ENCODE results near the gene LRRIQ1.
"Not testable (repeated sequence)": the region's sequence is repeated elsewhere in the genome, so short reads cannot be mapped to it uniquely, and the experiment has no call there.

LRRIQ1 gene

DNA sequence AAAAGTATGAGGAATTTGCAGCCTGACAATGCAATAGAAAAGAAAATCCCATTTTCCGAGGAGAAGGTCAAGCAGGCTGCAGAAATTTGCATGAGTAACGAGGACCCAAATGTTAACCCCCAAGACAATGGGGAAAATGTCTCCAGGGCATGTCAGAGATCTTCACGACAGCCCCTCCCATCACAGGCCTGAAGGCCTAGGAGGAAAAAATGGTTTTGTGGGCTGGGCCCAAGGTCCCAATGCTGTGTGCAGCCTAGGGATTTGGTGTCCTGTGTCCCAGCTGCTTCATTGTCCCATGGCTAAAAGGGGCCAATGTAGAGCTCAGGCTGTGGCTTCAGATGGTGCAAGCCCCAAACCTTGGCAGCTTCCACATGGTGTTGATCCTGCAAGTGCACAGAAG is 167.7 kb downstream of the LRRIQ1 start:
- DNase-seq (ENCODE audit: low read depth in 3 of 3), result not testable (repeated sequence)

DNA sequence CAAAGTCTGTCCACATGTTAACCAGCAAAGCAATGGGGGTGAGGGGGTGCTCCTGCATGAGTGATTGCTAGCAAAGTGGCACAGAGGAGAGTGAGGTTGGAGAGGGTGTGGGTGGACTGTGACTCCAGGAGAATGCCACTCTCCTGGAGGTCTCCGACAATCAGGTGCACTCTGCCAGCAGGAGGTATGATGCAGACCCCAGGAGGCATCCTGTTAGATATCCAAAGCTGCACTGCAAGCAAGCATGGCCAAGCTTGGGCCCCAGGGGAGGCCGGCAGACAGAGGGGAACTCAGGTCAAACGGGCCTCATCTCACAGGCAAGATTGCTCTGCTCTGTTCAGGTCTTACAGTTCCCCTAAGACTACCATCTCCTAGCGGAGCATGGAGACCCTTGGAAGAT is 170.4 kb downstream of the LRRIQ1 start:
- DNase-seq (ENCODE audit: low read depth in 3 of 3), result no peak

DNA sequence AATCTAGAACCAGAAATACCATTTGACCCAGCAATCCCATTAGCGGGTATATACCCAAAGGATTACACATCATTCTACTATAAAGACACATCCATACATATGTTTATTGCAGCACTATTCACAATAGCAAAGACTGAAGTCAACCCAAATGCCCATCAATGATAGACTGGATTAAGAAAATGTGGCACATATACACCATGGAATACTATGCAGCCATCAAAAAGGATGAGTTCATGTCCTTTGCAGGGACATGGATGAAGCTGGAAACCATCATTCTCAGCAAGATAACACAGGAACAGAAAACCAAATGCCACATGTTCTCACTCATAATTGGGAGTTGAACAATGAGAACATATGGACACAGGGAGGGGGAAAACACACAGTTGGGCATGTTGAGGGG is 188.2 kb downstream of the LRRIQ1 start:
- not testable (repeated sequence) for DNase-seq (ENCODE audit: low read depth in 3 of 3)

DNA sequence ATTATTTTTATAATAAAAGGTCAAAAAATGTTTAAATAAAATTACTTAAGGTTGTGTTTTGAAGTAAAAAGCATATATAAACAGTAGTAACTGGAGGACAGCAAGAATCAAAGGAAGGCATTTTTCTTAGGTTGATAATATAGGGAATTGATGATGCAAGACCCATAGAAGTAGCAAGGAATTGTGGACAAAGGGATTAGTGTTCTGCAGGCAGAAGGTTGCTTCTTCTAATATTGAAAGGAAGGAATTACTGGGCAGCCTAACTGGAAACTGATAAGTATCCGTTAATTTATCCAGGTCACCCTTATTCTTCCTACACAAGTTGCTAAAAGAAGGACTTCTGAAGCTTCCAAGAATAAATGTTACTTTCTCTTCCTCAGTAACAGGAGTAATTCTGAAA is 189.3 kb downstream of the LRRIQ1 start:
- DNase-seq (ENCODE audit: low read depth in 3 of 3), result no peak

DNA sequence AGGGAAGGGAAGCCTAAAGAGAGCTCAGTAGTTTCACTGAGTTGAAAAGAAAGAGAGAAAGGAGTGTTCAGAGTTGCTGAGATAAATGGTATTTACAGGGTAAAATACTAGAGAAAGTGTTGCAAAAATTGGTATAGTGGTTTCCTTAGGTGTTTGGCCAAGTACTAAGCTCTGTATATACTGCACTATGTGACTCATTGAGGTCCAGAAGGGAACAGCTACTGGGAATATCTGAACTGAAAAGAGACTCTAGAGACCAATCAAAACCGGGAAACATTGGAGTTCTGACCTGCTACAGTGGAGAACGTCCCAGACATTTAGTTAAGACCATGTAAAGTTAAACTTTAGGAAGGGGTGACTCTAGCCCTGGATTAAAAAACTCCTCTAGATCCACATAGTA is 201.2 kb downstream of the LRRIQ1 start:
- DNase-seq (ENCODE audit: low read depth in 3 of 3), result no peak

DNA sequence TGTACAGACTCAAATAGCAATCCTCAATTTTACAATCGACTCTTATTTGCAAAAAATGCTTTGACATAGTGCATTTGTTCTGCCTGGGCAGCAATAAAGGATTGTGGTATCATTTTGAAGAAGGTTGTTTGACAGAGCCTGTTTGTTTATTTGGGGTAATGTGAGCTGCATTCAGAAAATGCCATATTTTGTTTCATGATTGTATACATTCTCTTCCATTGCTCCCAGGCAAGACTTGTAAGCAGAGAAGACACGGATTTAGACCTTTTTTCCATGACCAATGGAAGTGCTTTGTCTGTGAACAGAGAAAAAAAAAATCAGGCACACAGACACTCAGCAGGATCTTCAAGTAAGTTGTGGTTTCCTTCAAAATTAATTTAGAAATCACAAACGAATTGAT is 208.4 kb downstream of the LRRIQ1 start:
- no peak for DNase-seq (ENCODE audit: low read depth in 3 of 3)

DNA sequence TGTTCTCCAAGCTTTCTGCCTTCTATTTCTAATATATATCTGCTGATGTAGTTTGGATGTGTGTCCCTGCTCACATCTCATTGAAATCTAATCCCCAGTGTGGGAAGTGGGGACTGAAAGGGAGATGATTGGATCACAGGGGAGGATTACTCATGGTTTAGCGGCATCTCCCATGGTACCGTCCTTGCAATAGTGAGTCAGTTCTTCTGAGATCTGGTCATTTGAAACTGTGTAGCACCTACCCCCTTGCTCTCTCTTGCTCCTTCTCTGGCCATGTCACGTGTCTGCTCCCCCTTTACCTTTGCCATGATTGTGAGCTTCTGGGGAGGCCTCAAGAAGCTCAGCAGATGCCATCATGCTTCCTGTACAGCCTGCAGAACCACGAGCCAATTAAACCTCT is 217.7 kb downstream of the LRRIQ1 start:
- DNase-seq (ENCODE audit: low read depth in 3 of 3), result no peak

DNA sequence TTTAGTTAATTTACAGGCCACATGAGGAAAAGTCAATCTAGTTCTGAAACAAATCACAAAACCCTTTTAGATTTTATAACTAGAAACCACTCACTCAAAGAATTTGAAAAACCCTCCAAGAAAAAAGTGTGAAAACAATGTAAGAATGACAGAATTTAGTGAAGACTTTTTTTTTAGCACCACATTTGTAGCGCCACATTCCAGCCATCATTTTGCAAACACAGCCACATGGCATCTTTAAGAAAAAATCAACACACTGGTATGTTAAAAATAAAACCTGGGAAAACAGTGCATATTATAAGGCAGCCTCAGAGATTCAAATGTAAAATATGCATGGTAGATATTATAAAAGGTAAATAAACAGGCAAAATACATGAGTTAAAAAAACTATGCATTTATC is 221.5 kb downstream of the LRRIQ1 start:
- DNase-seq (ENCODE audit: low read depth in 3 of 3), result no peak

DNA sequence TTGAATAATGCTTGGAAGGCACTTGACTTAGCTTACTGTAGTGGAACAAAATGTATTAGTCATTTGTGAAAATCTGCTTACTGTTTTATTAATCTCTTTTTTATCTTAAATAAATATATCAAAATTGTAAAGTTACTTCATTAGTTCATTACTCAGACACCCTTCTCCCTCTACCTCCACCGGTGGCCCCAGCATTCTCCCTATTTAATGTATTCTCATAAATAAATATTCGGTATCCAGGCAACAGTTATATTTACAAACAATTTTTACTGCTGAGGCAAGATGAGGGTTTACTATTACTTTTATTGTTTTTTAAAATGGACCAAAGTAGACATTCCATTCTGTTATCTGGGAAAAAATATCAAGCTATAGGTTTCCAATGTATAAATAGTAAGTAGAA is 224.3 kb downstream of the LRRIQ1 start:
- DNase-seq (ENCODE audit: low read depth in 3 of 3), result no peak

DNA sequence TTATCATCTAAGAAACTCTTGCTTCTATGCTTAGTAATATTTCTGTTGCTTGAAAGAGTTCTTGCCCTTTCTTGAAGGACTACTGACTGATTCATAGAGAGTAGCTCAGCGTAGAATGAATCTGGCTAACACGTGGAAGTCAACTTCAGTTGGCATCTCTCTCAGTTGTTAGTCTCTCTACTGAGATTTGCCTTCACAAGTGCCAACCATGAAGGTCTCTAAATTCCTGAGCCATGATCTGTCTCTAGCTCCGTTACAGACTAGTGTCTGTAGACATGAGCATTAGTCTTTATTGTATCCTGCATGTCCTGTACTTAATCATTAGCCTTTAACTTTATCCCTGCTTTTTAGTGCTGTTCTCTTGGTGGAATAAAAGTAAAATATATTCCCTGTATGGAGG is 224.7 kb downstream of the LRRIQ1 start:
- DNase-seq (ENCODE audit: low read depth in 3 of 3), result no peak

DNA sequence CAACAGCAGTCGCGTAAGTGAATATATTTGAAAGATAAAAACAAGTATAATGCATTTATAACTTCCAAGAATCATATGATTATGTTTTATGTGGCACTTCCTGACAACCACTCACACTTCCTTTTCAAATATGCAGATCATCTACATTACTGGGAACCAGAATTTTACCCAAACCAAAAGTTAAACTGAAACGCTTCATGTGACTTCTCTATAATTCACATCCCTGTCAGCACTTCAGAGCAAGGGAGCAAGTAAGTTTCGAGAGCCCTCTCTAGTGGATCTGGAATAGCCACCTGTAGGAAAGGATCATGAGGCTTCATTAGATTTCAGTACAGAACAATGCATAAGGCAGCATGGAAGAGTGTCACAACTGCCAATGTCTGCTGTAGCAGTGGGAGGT is 230.2 kb downstream of the LRRIQ1 start:
- no peak for DNase-seq (ENCODE audit: low read depth in 3 of 3)

DNA sequence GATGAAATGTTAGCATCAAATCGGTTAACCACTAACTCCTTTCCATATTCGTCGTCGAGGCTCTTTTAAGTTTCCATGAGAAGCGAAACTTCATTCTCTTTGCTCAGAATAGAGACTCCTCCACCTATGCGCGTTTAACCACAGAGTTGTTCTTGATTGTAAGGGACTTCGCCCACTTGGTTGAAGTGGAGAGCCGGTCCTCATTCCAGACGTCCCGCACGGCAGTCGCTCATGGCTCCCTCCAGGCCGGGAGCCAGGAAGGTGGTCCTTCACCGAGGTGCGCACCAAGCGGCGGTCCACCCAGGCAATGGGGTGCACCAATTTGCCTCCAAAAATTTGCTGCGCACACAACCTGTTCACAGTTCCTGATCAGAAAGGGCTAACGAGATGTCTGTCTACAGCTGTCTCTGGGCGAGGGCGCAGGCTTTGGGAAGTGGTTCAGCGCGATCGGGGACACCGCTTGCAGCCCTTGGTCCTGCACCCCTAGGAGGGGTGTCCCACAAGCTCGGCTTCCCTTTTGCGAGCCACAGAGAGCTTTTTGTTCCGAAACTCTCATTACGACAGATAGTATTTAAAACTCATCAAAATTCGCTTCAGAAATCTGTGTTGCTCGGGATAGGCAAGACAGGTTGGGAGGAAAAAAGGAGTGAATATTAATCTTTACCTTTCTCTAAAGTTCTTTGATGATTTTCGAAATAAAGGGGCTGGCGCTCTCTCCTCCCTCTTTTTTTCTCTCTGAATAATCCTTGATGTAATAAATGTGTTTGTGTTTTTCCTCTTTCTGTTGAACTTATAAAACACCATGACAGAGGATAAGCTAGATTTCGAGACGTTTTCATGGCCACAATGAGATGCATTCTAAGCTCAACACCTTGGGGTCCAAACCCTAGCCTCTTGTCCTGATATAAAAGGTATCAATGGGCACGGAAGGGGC is 237.5 kb downstream of the LRRIQ1 start:
- DNase-seq (ENCODE audit: low read depth in 3 of 3), result no peak

DNA sequence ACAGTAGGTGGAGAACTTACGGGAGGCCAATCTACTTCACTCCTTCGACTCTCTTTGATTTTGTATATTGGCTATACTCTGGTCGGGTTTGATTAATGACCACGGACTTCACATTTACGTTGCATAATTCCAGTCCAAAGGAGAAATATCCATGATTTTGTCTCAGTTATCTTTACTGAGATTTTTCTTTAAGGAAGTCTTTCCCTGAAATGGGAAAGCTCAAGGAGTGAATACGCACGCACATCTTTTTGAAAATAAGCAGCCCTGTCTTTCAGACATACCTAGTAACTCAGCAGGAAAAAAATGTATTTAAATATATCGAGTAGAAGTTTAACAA is 238.1 kb downstream of the LRRIQ1 start:
- no peak for DNase-seq (ENCODE audit: low read depth in 3 of 3)

DNA sequence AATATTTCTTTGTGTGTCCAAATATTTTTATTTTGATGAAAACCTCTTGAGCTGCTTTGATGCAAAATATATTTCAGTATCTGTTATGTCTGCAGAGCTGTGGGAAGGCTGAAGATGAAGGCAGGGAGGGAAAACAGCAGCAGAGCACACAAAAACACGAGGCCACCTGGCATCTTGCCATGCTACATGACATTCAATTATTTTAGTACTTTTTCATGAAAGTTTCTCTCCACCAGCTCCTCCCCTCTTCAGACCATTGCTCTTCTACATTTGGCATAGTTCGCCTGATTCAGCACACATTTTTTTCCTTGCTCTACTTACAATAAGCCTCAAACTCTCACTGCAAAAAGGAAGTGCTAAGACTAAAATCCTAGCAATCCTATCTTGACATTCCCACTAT is 239.2 kb downstream of the LRRIQ1 start:
- DNase-seq (ENCODE audit: low read depth in 3 of 3), result no peak

DNA sequence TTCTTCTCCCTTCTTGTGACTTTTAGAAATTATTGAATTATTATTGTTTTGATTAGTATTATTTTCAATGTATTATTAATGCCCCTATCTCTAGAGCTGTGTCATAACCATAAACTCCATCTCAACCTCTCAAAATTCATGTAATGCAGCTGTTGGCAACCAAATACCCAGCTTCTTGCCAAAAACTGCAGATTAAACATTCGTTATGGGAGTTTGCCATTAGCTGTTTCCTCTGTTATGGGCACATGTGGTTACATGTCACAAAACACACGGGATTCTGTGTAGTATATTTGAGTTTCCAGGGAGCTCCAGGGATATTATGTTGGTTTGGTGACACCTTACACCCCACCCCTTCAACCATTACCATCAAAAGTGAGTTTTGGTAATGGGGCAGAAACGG is 241.0 kb downstream of the LRRIQ1 start:
- DNase-seq (ENCODE audit: low read depth in 3 of 3), result no peak

DNA sequence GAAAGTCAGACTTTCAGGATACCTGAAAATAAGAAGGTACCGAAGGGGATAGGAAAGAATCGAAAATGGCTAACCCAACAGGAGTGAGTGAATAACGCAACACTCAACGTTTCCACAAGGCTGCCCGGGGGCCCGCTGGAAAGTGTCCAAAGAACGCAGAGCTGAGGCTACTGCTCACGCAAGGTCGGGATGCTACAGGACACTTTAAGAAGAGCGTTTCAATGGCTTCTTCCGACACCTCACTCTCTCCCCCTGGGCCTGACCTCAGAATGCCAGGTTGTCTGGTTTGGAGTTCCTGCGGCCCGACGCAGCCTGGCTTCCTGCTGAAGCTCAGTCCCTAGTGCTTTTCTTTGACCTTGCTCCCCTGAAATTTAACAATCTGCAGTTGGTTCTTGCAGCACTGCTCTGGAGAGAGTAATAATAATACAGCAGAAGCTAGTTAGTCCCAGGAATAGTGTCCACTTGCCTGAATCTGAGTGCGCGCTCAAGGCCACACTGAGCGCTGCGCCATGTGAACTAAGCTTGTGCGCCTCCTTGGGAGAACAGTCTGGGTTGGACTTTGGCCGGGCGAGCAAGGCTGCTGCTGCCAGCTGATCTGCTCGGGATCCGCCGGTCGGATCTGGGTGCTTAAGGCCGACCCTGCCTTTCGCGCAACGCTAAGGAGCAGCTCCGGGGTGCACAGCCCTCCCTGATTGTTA is 241.9 kb downstream of the LRRIQ1 start:
- no peak for DNase-seq (ENCODE audit: low read depth in 3 of 3)

DNA sequence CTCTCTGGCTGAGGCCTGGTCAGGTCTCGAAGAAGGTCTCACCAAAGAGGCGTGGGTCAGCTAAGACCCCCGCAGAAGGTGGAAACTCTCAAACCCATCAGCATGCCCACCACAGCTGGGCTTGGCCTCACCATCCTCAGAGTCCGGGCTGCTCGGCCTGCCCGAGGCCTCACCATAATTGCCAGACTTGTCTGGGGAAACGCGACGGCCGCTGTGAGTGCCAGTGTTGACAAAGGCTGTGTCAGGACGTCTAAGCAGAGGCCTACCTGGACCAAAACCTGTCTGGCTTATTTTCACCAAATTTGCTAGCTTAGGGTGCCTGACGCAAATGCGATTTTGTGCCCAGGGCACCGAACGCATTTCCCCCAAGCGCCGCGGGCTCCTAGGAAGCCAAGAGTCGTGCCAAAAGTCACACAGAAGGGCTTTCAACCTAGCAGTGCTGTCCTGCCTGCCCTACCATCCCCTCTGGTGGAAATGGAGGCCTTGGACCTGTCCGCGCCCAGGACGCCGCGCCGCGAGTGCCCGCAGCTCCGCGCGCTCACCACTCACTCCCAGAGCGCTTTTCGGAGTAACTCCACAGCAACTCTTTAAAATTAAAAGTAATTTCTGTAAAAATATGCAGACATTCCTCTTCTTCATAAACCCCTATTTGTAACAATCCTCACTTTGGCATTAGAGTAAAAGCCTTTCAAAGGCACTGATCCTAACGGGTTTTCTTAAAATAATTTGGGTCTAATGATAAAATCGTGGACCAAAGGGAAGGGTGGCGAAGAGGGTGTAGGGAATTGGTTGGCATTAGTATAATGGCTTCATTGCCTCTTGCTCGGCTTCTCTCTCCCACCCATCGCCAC is 242.7 kb downstream of the LRRIQ1 start:
- DNase-seq (ENCODE audit: low read depth in 3 of 3), result no peak

DNA sequence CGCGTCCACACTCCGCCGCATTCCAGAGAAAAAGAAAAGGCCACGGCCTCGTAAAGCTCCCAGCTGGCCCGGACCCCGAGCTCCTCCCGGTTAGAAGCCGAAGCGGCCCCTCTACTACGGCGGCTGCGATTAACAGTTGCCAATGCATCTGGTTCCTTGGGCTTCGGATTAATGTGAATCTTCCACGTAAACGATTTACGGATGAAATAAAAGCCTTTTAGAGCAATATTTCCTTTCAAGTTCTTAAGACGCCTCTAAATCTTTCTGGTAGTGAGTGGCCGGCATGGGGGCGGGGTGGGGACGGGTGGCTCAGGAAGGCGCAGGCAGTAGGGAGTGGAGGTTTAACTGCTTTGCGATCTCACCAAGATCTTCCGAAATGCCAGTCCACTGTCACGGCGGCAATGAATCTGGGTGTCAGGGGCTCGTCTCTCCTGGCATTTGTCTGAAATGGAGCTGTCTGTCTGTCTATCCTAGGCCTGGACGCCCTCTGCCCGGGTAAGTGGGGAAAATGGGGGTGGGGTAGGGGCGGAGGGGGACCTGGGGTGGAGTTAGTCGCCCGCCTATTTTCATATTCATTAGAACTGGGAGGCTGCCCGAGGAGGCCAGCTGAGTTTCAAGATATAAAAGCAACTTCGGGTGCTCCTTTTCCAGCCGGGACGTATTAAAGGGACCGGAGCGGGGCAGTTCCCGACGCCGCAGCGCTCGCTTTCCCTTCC is 243.5 kb downstream of the LRRIQ1 start:
- DNase-seq (ENCODE audit: low read depth in 3 of 3), result no peak

DNA sequence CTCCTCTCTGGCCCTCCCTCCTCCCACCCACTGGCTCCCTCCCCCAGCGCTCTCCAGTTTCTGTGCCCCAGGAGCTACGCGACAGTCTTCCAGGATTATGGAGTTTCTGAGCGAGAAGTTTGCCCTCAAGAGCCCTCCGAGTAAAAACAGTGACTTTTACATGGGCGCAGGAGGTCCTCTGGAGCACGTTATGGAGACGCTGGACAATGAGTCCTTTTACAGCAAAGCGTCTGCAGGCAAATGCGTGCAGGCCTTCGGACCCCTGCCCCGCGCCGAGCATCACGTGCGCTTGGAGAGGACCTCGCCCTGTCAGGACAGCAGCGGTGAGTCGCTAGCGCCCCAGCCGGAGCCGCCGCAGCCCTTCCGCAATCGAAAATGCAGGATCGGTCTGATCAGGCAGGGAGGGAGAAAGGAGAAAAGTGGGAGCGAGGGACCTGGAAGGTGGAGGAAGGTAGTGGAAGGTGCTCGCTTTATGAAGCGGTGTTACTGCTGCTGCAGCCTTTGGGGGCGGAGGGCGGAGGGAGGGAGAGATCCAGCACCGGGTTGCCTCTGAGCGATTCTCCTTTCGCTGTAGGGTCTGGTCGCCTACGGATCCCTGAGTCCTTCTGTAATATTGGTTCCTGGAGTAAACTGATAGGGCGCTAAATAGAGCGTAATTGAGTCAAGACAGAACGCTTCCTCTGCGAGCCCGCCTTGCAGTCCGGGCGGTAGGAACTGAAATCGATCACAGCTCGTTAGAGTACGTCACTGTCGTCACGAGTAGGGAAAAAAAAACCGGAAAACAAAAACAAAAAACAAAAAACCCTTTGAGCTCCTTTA is 244.2 kb downstream of the LRRIQ1 start, which contains the start of gene ALX1:
Gene ALX1, plus strand, starts transcription at position 56 of the 819 bp plus-strand sequence. Its CDS starts 42 bp downstream, at position 98.
- no peak for DNase-seq (ENCODE audit: low read depth in 3 of 3)

DNA sequence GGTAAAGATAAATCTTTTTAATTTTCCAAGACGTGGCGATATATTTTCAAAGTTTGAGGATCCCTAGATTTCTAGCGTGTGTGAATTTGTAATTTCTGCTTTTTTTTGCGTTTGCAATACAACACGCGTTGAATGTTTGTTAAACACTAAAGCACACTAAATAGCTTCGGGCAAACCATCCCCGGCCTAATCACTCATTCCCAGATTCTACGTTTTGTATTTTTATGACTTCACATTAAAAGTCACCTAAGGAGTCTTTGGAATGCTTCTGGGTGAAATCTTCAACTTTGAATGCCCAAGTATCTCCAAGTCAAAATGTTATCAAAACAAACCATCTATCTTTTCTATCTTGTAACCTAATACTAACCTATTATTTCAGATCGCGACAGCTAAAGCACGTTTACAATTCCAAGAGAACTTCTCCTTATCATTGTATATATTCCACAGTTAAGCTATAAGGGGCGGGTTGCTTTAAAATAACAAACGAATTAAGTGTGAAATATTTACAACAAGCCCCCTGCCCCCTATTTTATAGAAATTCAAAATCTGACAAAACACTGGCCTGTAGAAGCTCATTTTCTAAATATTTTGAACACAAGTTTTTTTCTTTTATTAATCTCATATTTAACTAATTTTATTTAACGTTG is 245.0 kb downstream of the LRRIQ1 start:
- DNase-seq (ENCODE audit: low read depth in 3 of 3), result no peak

Measured in stimulated activated CD4-positive, alpha-beta T cell treated with anti-CD3 and anti-CD28 coated beads, TNF-alpha, amount 100 ng/mL, for 4 hours (primary cell).